GM18909 (cell line): ENCODE results near the gene PBX3.

ENCODE experiments used
- ATAC-seq: cut with Tn5 transposase; IDR thresholded peaks from one replicate; pipeline ENCODE4 v1.9.1; 2021; ENCODE audit warnings: mild to moderate bottlenecking; ENCODE audit not compliant: unreplicated experiment, poor library complexity

PBX3 gene

GRCh38 chr9:126009047-126009446, 261.9 kb downstream of the PBX3 start:
- ATAC-seq = no peak

GRCh38 chr9:126014726-126015125, 267.6 kb downstream of the PBX3 start:
- ATAC-seq = no peak

- ATAC-seq = no peak
Measured at GRCh38 chr9:126015424-126015823, 268.3 kb downstream of the PBX3 start.

GRCh38 chr9:126016579-126017290, 269.6 kb downstream of the PBX3 start:
- no peak for ATAC-seq
